Lung (tissue), 12 donors: ENCODE measurements around the gene KDM3A. TPM values are rescaled to one million over a fixed set of nuclear protein-coding genes. Genes with fewer than 3 reads are reported as not detected.

Experiments
- ATAC-seq: fragments of 200-7000 bp; cut with Tn5 transposase; one replicate; pipeline ENCODE4 v1.9.1; 2020; ENCODE audit warnings: moderate number of reproducible peaks; ENCODE audit not compliant: insufficient read depth, low FRiP score
- DNase-seq, 3 donors: peaks; one replicate each; pipeline ENCODE4 v3.0.0-alpha.2; 2013 to 2017
- H3K27ac ChIP-seq, 2 donors: one replicate each; pipeline ENCODE4 v1.5.1; 2013; ENCODE audit warnings: mild to moderate bottlenecking in 2 of 2, moderate library complexity in 2 of 2, control low read depth in 1 of 2, inconsistent platforms in 1 of 2, low read depth in 1 of 2, low read length in 1 of 2
- H3K27me3 ChIP-seq, 3 donors: one replicate each; pipeline ENCODE4 v1.5.1; 2013; ENCODE audit warnings: low read length in 2 of 3; ENCODE audit not compliant: control insufficient read depth in 3 of 3, insufficient read depth in 3 of 3
- H3K36me3 ChIP-seq, 4 donors: one replicate each; pipeline ENCODE4 v1.5.1; 2013; ENCODE audit warnings: low read length in 4 of 4, mild to moderate bottlenecking in 1 of 4, moderate library complexity in 1 of 4; ENCODE audit not compliant: control insufficient read depth in 4 of 4, insufficient read depth in 4 of 4
- H3K4me1 ChIP-seq, 5 donors: one replicate each; pipeline ENCODE4 v1.5.1; 2013; ENCODE audit warnings: low read length in 5 of 5, mild to moderate bottlenecking in 2 of 5, moderate library complexity in 1 of 5; ENCODE audit not compliant: control insufficient read depth in 5 of 5, insufficient read depth in 5 of 5
- H3K4me3 ChIP-seq: one replicate; pipeline ENCODE4 v1.5.1; 2013; ENCODE audit warnings: mild to moderate bottlenecking, control low read depth, moderate library complexity
- H3K9ac ChIP-seq, 2 donors: one replicate each; pipeline ENCODE4 v1.5.1; 2013; ENCODE audit warnings: low read length in 2 of 2, control low read depth in 1 of 2; ENCODE audit not compliant: insufficient read depth in 1 of 2
- H3K9me3 ChIP-seq, 4 donors: one replicate each; pipeline ENCODE4 v1.5.1; 2013; ENCODE audit warnings: low read length in 3 of 4, mild to moderate bottlenecking in 1 of 4, moderate library complexity in 1 of 4; ENCODE audit not compliant: control insufficient read depth in 4 of 4, insufficient read depth in 3 of 4
- CTCF ChIP-seq: IDR thresholded peaks from 2 replicates; pipeline ENCODE4 v1.5.1; 2012; ENCODE audit warnings: mild to moderate bottlenecking; ENCODE audit errors: control extremely low read depth, extremely low read depth
- WGBS, 2 donors: extraction: QIAGEN DNeasy Blood & Tissue Kit; methylation state at CpG; one replicate each; pipeline ENCODE4 v1.1.7; 2013; 5-methylcytosine and 5-hydroxymethylcytosine counted together
- polyA plus RNA-seq, 2 donors: library from polyadenylated mRNA; stranded (reverse); fragments of 200-250 nt; gene quantifications; one replicate each; pipeline ENCODE4 v1.2.1, GENCODE V29; 2013
- total RNA-seq, 2 donors: library from RNA; depleted of rRNA in 1 of 2; stranded (reverse); fragments of >200 nt in 1 of 2; gene quantifications; one replicate each; pipeline ENCODE4 v1.2.1, GENCODE V29; 2014 to 2021
- donor health status: control.
- donor health status: control.
- donor health status: Bipolar disorder and iron deficiency.
- donor health status: healthy.
- donor health status: DM: yes; HTN: yes; CAD: no.

Gene KDM3A
- total and polyA plus RNA-seq, 4 donors, result 17.5 to 130 (median 27.9) TPM

- peaks cover 0 to 8% (median 4%) of the 10 kb centered on the region in 4 donors for H3K36me3 ChIP-seq
- no peaks in the 10 kb centered on the region for H3K27me3 ChIP-seq
- no peak overlapping the region for H3K27ac ChIP-seq
- H3K4me3 ChIP-seq, result no peak overlapping the region
- no peak overlapping the region for H3K9ac ChIP-seq
- no peak for DNase-seq
- ATAC-seq, result no peak
- H3K4me1 ChIP-seq, result peaks cover 0 to 16% (median 5%) of the 10 kb centered on the region in 5 donors
- 86 to 95% methylated on average over 5 of the region's 5 CpGs for WGBS, 2 donors
- TF ChIP-seq CTCF, result no peak
- H3K9me3 ChIP-seq, result no peaks in the 10 kb centered on the region
These were observed 72.9 kb downstream of the KDM3A start for GRCh38 chr2:86513948-86514660.

- Histone ChIP-seq H3K27ac (no peak overlapping the region), H3K4me3 (no peak overlapping the region), H3K4me1 (peaks cover 0 to 22% (median 3%) of the 10 kb centered on the region in 5 donors), H3K9me3 (peaks cover 0 to 6% (median 1%) of the 10 kb centered on the region in 4 donors), H3K36me3 (peaks cover 0 to 4% (median 2%) of the 10 kb centered on the region in 4 donors), H3K9ac (no peak overlapping the region), H3K27me3 (no peaks in the 10 kb centered on the region)
- DNase-seq (peak; percentile 83 to 92 (median 92)), ATAC-seq (no peak)
- TF ChIP-seq CTCF, result no peak
- 76 to 89% methylated on average over 3 of the region's 3 CpGs for WGBS, 2 donors
These were observed 77.3 kb downstream of the KDM3A start for GRCh38 chr2:86518481-86518880.

- no peak overlapping the region for H3K4me3 ChIP-seq
- no peak for TF ChIP-seq CTCF
- ATAC-seq (no peak), DNase-seq (peak; percentile 34 to 97 (median 96))
- no peaks in the 10 kb centered on the region for H3K27me3 ChIP-seq
- no peak overlapping the region for H3K27ac ChIP-seq
- H3K36me3 ChIP-seq, result peaks cover 0 to 4% (median 2%) of the 10 kb centered on the region in 4 donors
- H3K4me1 ChIP-seq, result peaks cover 0 to 22% (median 0%) of the 10 kb centered on the region in 5 donors
- no peak overlapping the region for H3K9ac ChIP-seq
- H3K9me3 ChIP-seq, result peaks cover 0 to 6% (median 1%) of the 10 kb centered on the region in 4 donors
- WGBS, 2 donors, result 83 to 92% methylated on average over 1 of the region's 1 CpG
These were observed 78.2 kb downstream of the KDM3A start for GRCh38 chr2:86519349-86519748.
